A549 (cell line): ENCODE data around the gene PLCB4. TPM values are rescaled to one million over a fixed set of nuclear protein-coding genes. Genes with fewer than 3 reads are reported as not detected.

ENCODE experiments used
- ATAC-seq, 2 experiments: fragments of 200-7000 bp in 1 of 2; fragments of >200 bp in 1 of 2; cut with Nextera tagmentation in 1 of 2; cut with Tn5 transposase in 1 of 2; 3 replicates each; pipeline versions ENCODE4 v1.8.0 to v1.9.1; 2018 to 2020; ENCODE audit warnings: mild to moderate bottlenecking in 1 of 2, moderate library complexity in 1 of 2
- CTCF ChIA-PET: fragments of 300-600 bp; sonication (Branson Sonifier 250); formaldehyde crosslinking; extraction: SDS; loops from one replicate; lab custom pipeline; 2021; ENCODE audit warnings: antibody characterized with exemption, inconsistent platforms; lab: Yijun Ruan, JAX
- POLR2A ChIA-PET: fragments of 350-600 bp; formaldehyde crosslinking; extraction: SDS; loops from one replicate; lab custom pipeline; 2021; ENCODE audit warnings: antibody characterized with exemption, inconsistent platforms; lab: Yijun Ruan, JAX
- DNase-seq, 2 experiments: peaks; one replicate each; pipeline versions ENCODE4 v3.0.0 to v3.0.0-alpha.2; 2011 to 2016; ENCODE audit warnings: low read depth in 1 of 2, low spot score in 1 of 2
- FAIRE-seq: peaks from 2 replicates; lab custom pipeline; 2011; peaks lifted over from hg19 to GRCh38; lab: Jason Lieb, UNC
- H3K27ac ChIP-seq, 2 experiments: fragments of >200 bp; sonication (Bioruptor Twin); formaldehyde crosslinking; 3 replicates each; pipeline ENCODE4 v1.5.1; 2016 to 2017
- H3K4me1 ChIP-seq: fragments of >200 bp; sonication (Bioruptor Twin); formaldehyde crosslinking; 3 replicates; pipeline ENCODE4 v1.6.1; 2016
- H3K4me2 ChIP-seq: fragments of >200 bp; sonication (Bioruptor Twin); formaldehyde crosslinking; 3 replicates; pipeline ENCODE4 v1.6.1; 2016
- H3K4me3 ChIP-seq: fragments of >200 bp; sonication (Bioruptor Twin); formaldehyde crosslinking; 3 replicates; pipeline ENCODE4 v1.5.1; 2016
- H3K9me3 ChIP-seq: fragments of >200 bp; sonication (Bioruptor Twin); formaldehyde crosslinking; 3 replicates; pipeline ENCODE4 v1.6.1; 2016
- CBX2 ChIP-seq: fragments of 200-600 bp; sonication (generic); IDR thresholded peaks from 2 replicates; pipeline ENCODE4 v1.6.1; 2016; ENCODE audit warnings: low read depth, mild to moderate bottlenecking, borderline replicate concordance
- CHD4 ChIP-seq: fragments of 200-600 bp; sonication (generic); IDR thresholded peaks from 2 replicates; pipeline ENCODE4 v1.6.1; 2016; ENCODE audit warnings: antibody characterized with exemption, mild to moderate bottlenecking, borderline replicate concordance
- EHF ChIP-seq: fragments of 250-450 bp; sonication (Bioruptor Pico); IDR thresholded peaks from 2 replicates; pipeline ENCODE4 v1.5.0; 2020; ENCODE audit warnings: mild to moderate bottlenecking
- EHMT2 ChIP-seq: fragments of 200-600 bp; sonication (generic); IDR thresholded peaks from 2 replicates; pipeline ENCODE4 v1.6.1; 2016; ENCODE audit warnings: antibody characterized with exemption, low read depth, mild to moderate bottlenecking, moderate library complexity
- HOXB5 ChIP-seq: fragments of 250-450 bp; sonication (Bioruptor Pico); IDR thresholded peaks from 2 replicates; pipeline ENCODE4 v1.5.0; 2020; ENCODE audit warnings: mild to moderate bottlenecking, moderate library complexity
- KDM5A ChIP-seq: fragments of 200-600 bp; sonication (generic); IDR thresholded peaks from 2 replicates; pipeline ENCODE4 v1.6.1; 2016; ENCODE audit warnings: antibody characterized with exemption, mild to moderate bottlenecking
- MAZ ChIP-seq: fragments of 150-350 bp; IDR thresholded peaks from 2 replicates; pipeline ENCODE4 v1.6.1; 2014; ENCODE audit warnings: antibody characterized with exemption, low read depth, low read length, borderline replicate concordance
- PHF8 ChIP-seq: fragments of 200-600 bp; sonication (generic); IDR thresholded peaks from 2 replicates; pipeline ENCODE4 v1.6.1; 2016; ENCODE audit warnings: low read depth, mild to moderate bottlenecking, antibody characterized with exemption, moderate library complexity, borderline replicate concordance
- POLR2A ChIP-seq: IDR thresholded peaks from 2 replicates; pipeline ENCODE4 v1.6.1; 2012; ENCODE audit warnings: mild to moderate bottlenecking, low read length
- RAD21 ChIP-seq, 2 experiments: fragments of >200 bp in 1 of 2; sonication (Bioruptor Twin) in 1 of 2; formaldehyde crosslinking in 1 of 2; IDR thresholded peaks in 1 of 2; conservative IDR thresholded peaks in 1 of 2; 2 replicates in 1 of 2; 3 replicates in 1 of 2; pipeline ENCODE4 v1.6.1; 2012 to 2018; ENCODE audit warnings: inconsistent platforms in 1 of 2
- RARB ChIP-seq: fragments of 250-450 bp; sonication (Bioruptor Pico); IDR thresholded peaks from 2 replicates; pipeline ENCODE4 v1.8.0; 2021; ENCODE audit warnings: mild to moderate bottlenecking, moderate library complexity
- RCOR1 ChIP-seq: fragments of 150-350 bp; IDR thresholded peaks from 2 replicates; pipeline ENCODE4 v1.6.1; 2014; ENCODE audit warnings: antibody characterized with exemption, low read length, low read depth
- SMC3 ChIP-seq: fragments of >200 bp; sonication (Bioruptor Twin); formaldehyde crosslinking; IDR thresholded peaks from 3 replicates; pipeline ENCODE4 v1.6.1; 2018; ENCODE audit warnings: inconsistent platforms
- SREBF2 ChIP-seq: fragments of 450-650 bp; IDR thresholded peaks from 2 replicates; pipeline ENCODE4 v1.6.1; 2014; ENCODE audit warnings: mild to moderate bottlenecking, moderate library complexity
- ZFP36 ChIP-seq: fragments of 450-650 bp; IDR thresholded peaks from 2 replicates; pipeline ENCODE4 v1.6.1; 2014; ENCODE audit warnings: borderline replicate concordance; ENCODE audit not compliant: partially characterized antibody
- ZNF302 ChIP-seq: fragments of 250-450 bp; sonication (Bioruptor Pico); IDR thresholded peaks from 2 replicates; pipeline ENCODE4 v1.9.0; 2021; ENCODE audit warnings: inconsistent platforms, mild to moderate bottlenecking, moderate library complexity
- ZSCAN20 ChIP-seq: fragments of 250-450 bp; sonication (Bioruptor Pico); IDR thresholded peaks from 2 replicates; pipeline ENCODE4 v1.8.0; 2022; ENCODE audit warnings: mild to moderate bottlenecking, moderate library complexity
- WGBS: methylation state at CpG from one replicate; pipeline ENCODE4 v1.1.6; 2017; ENCODE audit errors: missing lambda C conversion rate; 5-methylcytosine and 5-hydroxymethylcytosine counted together
- polyA plus RNA-seq, 4 experiments: library from polyadenylated mRNA; depleted of rRNA in 3 of 4; stranded (reverse); fragments of >200 nt; fragmentation: RNase III in 1 of 4; extraction: RNeasy Plus Mini Kit Qiagen cat#74134 plus additional on column Dnase treatment in 1 of 4; gene quantifications; 2 replicates in 3 of 4; 3 replicates in 1 of 4; pipeline ENCODE4 v1.2.3, GENCODE V29; 2011 to 2017
- TF ChIP-seq, protein P1 (sequence below): IDR thresholded peaks from 2 replicates; pipeline ENCODE4 v1.6.1; 2012
- TF ChIP-seq, protein P2 (sequence below): fragments of >200 bp; sonication (Bioruptor Twin); formaldehyde crosslinking; IDR thresholded peaks from 2 replicates; pipeline ENCODE4 v1.6.1; 2016
- TF ChIP-seq, protein P3 (sequence below): IDR thresholded peaks from 2 replicates; pipeline ENCODE4 v1.6.1; 2012; ENCODE audit warnings: low read depth, borderline replicate concordance
- TF ChIP-seq, protein P4 (sequence below): fragments of 250-450 bp; sonication (Bioruptor Pico); IDR thresholded peaks from 2 replicates; pipeline ENCODE4 v1.5.0; 2020; ENCODE audit warnings: low read depth, mild to moderate bottlenecking, moderate library complexity

PLCB4 gene
- polyA plus RNA-seq, 2 of the 4 experiments (the other 2 are of a cell fraction), result 17.1 to 32.1 TPM

DNA sequence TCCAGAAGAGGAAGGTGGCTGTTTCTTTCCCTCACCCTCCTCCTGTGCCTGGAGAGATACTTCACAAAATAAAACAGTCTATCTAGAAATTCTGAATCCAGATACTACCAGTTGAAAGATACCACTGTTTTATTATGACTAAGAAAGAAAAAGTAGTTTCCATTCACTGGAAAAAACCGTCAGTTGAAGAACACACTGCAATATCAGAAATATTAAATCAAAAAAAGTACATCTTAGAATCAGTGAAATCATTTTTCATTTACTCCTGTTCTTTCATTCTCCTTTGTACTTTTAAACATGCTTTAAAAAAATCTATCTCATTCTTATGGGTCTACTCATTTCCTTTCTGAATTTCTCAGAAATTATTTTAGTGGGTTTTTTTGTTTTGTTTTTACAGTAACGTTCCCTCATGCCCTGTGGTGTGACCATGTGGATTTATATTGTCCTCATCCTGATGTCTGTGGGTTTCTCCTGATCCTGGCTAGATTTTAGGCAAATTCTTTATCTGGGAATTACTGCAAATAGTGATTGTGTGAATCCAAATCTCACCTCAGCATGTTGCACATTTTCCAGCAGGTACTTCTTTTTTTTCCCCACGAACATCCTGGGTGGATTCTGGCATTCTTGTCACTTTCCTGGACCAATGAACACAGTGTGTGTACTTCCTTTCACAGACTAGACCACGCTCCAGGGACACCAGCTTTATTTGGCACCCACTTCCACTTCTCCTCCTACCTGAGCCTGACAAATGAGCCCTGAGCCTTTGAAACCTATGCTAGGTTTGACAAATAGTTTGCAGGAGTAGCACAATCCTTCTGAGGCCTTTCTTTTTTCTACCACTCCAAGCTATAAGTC, 331.5 kb downstream of the PLCB4 start:
- ATAC-seq (no peak), DNase-seq (no peak), FAIRE-seq (no peak)
- no peak overlapping the region for H3K27ac ChIP-seq
- POLR2A ChIA-PET, result no interaction called here
- no peaks in the 10 kb centered on the region for H3K9me3 ChIP-seq
- TF ChIP-seq, protein P1, sequence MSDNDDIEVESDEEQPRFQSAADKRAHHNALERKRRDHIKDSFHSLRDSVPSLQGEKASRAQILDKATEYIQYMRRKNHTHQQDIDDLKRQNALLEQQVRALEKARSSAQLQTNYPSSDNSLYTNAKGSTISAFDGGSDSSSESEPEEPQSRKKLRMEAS, result no peak
- no peak for TF ChIP-seq EHMT2
- no peak for TF ChIP-seq HOXB5 (CRISPR knock-in tag)
- TF ChIP-seq POLR2A, result no peak
- TF ChIP-seq CHD4, result no peak
- no peak for TF ChIP-seq CBX2
- TF ChIP-seq RAD21 (conservative IDR thresholded peaks at IDR 0.05 in 1 of 2, IDR thresholded peaks at IDR 0.05 in 1 of 2), result no peak
- TF ChIP-seq RCOR1, result no peak
- TF ChIP-seq KDM5A, result no peak
- no peak for TF ChIP-seq PHF8
- TF ChIP-seq ZSCAN20 (CRISPR knock-in tag), result no peak
- TF ChIP-seq SREBF2, result no peak
- no peak for TF ChIP-seq RARB
- no peak for TF ChIP-seq SMC3
- no peak for TF ChIP-seq ZNF302
- TF ChIP-seq, protein P2, sequence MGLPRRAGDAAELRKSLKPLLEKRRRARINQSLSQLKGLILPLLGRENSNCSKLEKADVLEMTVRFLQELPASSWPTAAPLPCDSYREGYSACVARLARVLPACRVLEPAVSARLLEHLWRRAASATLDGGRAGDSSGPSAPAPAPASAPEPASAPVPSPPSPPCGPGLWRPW, result no peak
- TF ChIP-seq ZFP36, result no peak
- TF ChIP-seq EHF (CRISPR knock-in tag), result no peak
- no peak overlapping the region for H3K4me3 ChIP-seq
- WGBS, result 79% methylated on average over 4 of the region's 4 CpGs
- CTCF ChIA-PET, result interaction anchor here (2.0 kb wide), 1 partner anchor 210 kb away, joined by 8 read pairs; no protein-coding TSS in a partner anchor
- no peak overlapping the region for H3K4me2 ChIP-seq
- H3K4me1 ChIP-seq, result no peaks in the 10 kb centered on the region

DNA sequence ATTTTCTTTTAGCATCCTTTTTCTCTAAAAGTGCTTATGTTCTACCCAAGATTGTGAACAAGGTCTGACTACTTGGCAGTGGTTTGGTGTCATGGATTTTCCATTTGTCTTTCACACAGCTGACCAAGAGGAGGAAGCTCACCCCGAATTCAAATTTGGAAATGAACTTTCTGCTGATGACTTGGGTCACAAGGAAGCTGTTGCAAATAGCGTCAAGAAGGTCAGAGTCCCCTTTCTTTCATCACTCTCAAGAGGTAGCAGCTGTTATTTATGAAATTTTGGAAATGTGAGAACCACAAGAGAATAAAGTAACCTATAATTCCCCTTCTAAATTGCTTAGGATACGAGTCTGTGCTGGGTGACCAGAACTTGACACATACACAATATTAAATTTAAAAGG, 332.5 kb downstream of the PLCB4 start:
- CTCF ChIA-PET, result interaction anchor here (0.8 to 2.0 kb wide), 4 partner anchors 8 to 548 kb away, joined by 3 to 8 read pairs (median 4); no protein-coding TSS in a partner anchor
- POLR2A ChIA-PET, result no interaction called here
- no peak for FAIRE-seq

More for the DNA sequence above, 332.5 kb downstream of the PLCB4 start:
- Histone ChIP-seq H3K4me1 (no peaks in the 10 kb centered on the region), H3K4me2 (no peak overlapping the region), H3K27ac (no peak overlapping the region), H3K9me3 (no peaks in the 10 kb centered on the region), H3K4me3 (no peak overlapping the region)
- TF ChIP-seq, protein P3, sequence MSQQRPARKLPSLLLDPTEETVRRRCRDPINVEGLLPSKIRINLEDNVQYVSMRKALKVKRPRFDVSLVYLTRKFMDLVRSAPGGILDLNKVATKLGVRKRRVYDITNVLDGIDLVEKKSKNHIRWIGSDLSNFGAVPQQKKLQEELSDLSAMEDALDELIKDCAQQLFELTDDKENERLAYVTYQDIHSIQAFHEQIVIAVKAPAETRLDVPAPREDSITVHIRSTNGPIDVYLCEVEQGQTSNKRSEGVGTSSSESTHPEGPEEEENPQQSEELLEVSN, result no peak
- TF ChIP-seq PHF8, result no peak
- TF ChIP-seq, protein P1, result no peak
- TF ChIP-seq, protein P4, sequence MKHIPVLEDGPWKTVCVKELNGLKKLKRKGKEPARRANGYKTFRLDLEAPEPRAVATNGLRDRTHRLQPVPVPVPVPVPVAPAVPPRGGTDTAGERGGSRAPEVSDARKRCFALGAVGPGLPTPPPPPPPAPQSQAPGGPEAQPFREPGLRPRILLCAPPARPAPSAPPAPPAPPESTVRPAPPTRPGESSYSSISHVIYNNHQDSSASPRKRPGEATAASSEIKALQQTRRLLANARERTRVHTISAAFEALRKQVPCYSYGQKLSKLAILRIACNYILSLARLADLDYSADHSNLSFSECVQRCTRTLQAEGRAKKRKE (CRISPR knock-in tag), result no peak
- no peak for TF ChIP-seq MAZ
- no peak for TF ChIP-seq RAD21 (conservative IDR thresholded peaks at IDR 0.05 in 1 of 2, IDR thresholded peaks at IDR 0.05 in 1 of 2)
- ATAC-seq, result no peak
- 85% methylated on average over 3 of the region's 3 CpGs for WGBS
- DNase-seq, result no peak
